GM12878 (cell line): Measurements from ENCODE around the gene WFS1. TPM values are rescaled to one million over a fixed set of nuclear protein-coding genes. Genes with fewer than 3 reads are reported as not detected.

Source experiments
- ATAC-seq: fragments of 200-7000 bp; cut with Tn5 transposase; 3 replicates; pipeline ENCODE4 v1.9.1; 2020; ENCODE audit warnings: mild to moderate bottlenecking, moderate library complexity
- BruUV-seq: library from RNA; stranded (reverse); fragments of 400-500 nt; replicated peaks from 2 replicates; lab custom pipeline; 2021; lab: Mats Ljungman, UMichigan
- CTCF ChIA-PET: fragments of 300-600 bp; sonication (Branson Sonifier 250); formaldehyde crosslinking; extraction: SDS; loops from one replicate; lab custom pipeline; 2021; ENCODE audit warnings: inconsistent platforms; lab: Yijun Ruan, JAX
- POLR2A ChIA-PET: fragments of 350-600 bp; formaldehyde crosslinking; extraction: SDS; loops from one replicate; lab custom pipeline; 2021; ENCODE audit warnings: inconsistent platforms; lab: Charles Lee
- RAD21 ChIA-PET: fragments of 300-600 bp; sonication (Branson Sonifier 250); formaldehyde crosslinking; loops from one replicate; lab custom pipeline; 2023; ENCODE audit warnings: antibody characterized with exemption; ENCODE audit not compliant: unreplicated experiment; lab: Charles Lee
- SMC1A ChIA-PET: fragments of 300-600 bp; sonication (Branson Sonifier 250); formaldehyde crosslinking; loops from one replicate; lab custom pipeline; 2023; ENCODE audit not compliant: unreplicated experiment, uncharacterized antibody; lab: Charles Lee
- DNase-seq: peaks from one replicate; pipeline ENCODE4 v3.0.0-alpha.2; 2011; ENCODE audit warnings: low read depth, low spot score
- FAIRE-seq: peaks from 3 replicates; lab custom pipeline; 2011; peaks lifted over from hg19 to GRCh38; lab: Jason Lieb, UNC
- H2AFZ ChIP-seq: 2 replicates; pipeline ENCODE4 v1.6.0; 2011; ENCODE audit warnings: low read depth, low read length, control low read depth; ENCODE audit not compliant: control insufficient read depth
- H3K27ac ChIP-seq: 2 replicates; pipeline ENCODE4 v1.5.1; 2011; ENCODE audit warnings: control low read depth; ENCODE audit not compliant: control insufficient read depth, insufficient read depth
- H3K27me3 ChIP-seq, 2 experiments: replicated peaks in 1 of 2; 2 replicates each; pipeline versions ENCODE4 v1.6.0 to v1.6.1; 2011; ENCODE audit warnings: low read length in 1 of 2; ENCODE audit not compliant: control insufficient read depth in 2 of 2, insufficient read depth in 2 of 2
- H3K36me3 ChIP-seq, 2 experiments: 2 replicates each; pipeline ENCODE4 v1.5.1; 2011; ENCODE audit warnings: low read length in 1 of 2; ENCODE audit not compliant: control insufficient read depth in 2 of 2, insufficient read depth in 2 of 2
- H3K4me1 ChIP-seq: 2 replicates; pipeline ENCODE4 v1.6.1; 2011; ENCODE audit warnings: mild to moderate bottlenecking, low read length, moderate library complexity, mixed read lengths; ENCODE audit not compliant: control insufficient read depth, insufficient read depth
- H3K4me2 ChIP-seq: 2 replicates; pipeline ENCODE4 v1.6.0; 2011; ENCODE audit warnings: control low read depth; ENCODE audit not compliant: control insufficient read depth, insufficient read depth
- H3K4me3 ChIP-seq: fragments of 200-600 bp; sonication (generic); 2 replicates; pipeline ENCODE4 v1.5.1; 2016
- H3K79me2 ChIP-seq: 2 replicates; pipeline ENCODE4 v1.6.0; 2011; ENCODE audit warnings: low read length; ENCODE audit not compliant: control insufficient read depth, insufficient read depth
- H3K9ac ChIP-seq: 2 replicates; pipeline ENCODE4 v1.8.0; 2011; ENCODE audit warnings: low read length, control low read depth, mixed read lengths; ENCODE audit not compliant: control insufficient read depth, insufficient read depth
- H3K9me3 ChIP-seq: replicated peaks from 3 replicates; pipeline ENCODE4 v1.5.1; 2011; ENCODE audit warnings: mild to moderate bottlenecking, low read length; ENCODE audit not compliant: control insufficient read depth, insufficient read depth
- H4K20me1 ChIP-seq: 2 replicates; pipeline ENCODE4 v1.6.0; 2011; ENCODE audit not compliant: control insufficient read depth, insufficient read depth
- BACH1 ChIP-seq: fragments of 450-650 bp; IDR thresholded peaks from 2 replicates; pipeline ENCODE4 v1.6.1; 2017; ENCODE audit warnings: mild to moderate bottlenecking, borderline replicate concordance
- DPF2 ChIP-seq: fragments of 450-650 bp; IDR thresholded peaks from 2 replicates; pipeline ENCODE4 v1.6.1; 2017; ENCODE audit warnings: mild to moderate bottlenecking
- ESRRA ChIP-seq: IDR thresholded peaks from 2 replicates; pipeline ENCODE4 v1.6.1; 2012; ENCODE audit warnings: mild to moderate bottlenecking, low read length, improper control_type of control experiment
- HDAC2 ChIP-seq: fragments of 200-600 bp; sonication (generic); IDR thresholded peaks from 2 replicates; pipeline ENCODE4 v1.6.1; 2017
- MYB ChIP-seq: fragments of 150-350 bp; IDR thresholded peaks from 2 replicates; pipeline ENCODE4 v1.6.1; 2014; ENCODE audit warnings: mild to moderate bottlenecking, low read depth, low read length, borderline replicate concordance
- POLR2AphosphoS5 ChIP-seq: IDR thresholded peaks from 2 replicates; pipeline ENCODE4 v1.6.1; 2011; ENCODE audit warnings: mild to moderate bottlenecking, low read length, inconsistent platforms
- REST ChIP-seq: IDR thresholded peaks from 2 replicates; pipeline ENCODE4 v1.6.1; 2012; ENCODE audit warnings: mild to moderate bottlenecking, low read depth, low read length
- ZBTB33 ChIP-seq: fragments of 450-650 bp; IDR thresholded peaks from 2 replicates; pipeline ENCODE4 v1.6.1; 2017; ENCODE audit warnings: mild to moderate bottlenecking
- WGBS: methylation state at CpG from one replicate; pipeline ENCODE4 v1.1.6; 2016; ENCODE audit warnings: low lambda C conversion rate; ENCODE audit not compliant: insufficient replicate concordance, insufficient coverage; ENCODE audit errors: missing lambda C conversion rate; 5-methylcytosine and 5-hydroxymethylcytosine counted together
- in situ Hi-C: fragments of 300-500 bp; cut with MboI; formaldehyde crosslinking; loops from 9 replicates; pipeline ENCODE4 v1.14.3; 2018; ENCODE audit warnings: mixed read lengths
- intact Hi-C: fragments of 100-400 bp; cut with micrococcal nuclease; formaldehyde crosslinking; loops from one replicate; pipeline ENCODE4 v1.14.2; 2022; ENCODE audit not compliant: unreplicated experiment
- polyA plus RNA-seq, 11 experiments: library from polyadenylated mRNA; depleted of rRNA in 4 of 11; unstranded in 6 of 11; stranded (reverse) in 5 of 11; fragments of >200 nt; fragmentation: Nextera tagmentation in 4 of 11; fragmentation: Illumina TruSeq in 1 of 11; extraction: Ambion mirVana in 4 of 11; extraction: Trizol in 1 of 11; gene quantifications; 1 replicate in 1 of 11; 2 replicates in 10 of 11; pipeline versions ENCODE4 v1.2.1 to v1.2.3, GENCODE V29; 2011 to 2016; ENCODE audit warnings: inconsistent platforms in 2 of 11, missing spikeins in 2 of 11, low read depth in 1 of 11
- total RNA-seq, 4 experiments: library from RNA; depleted of rRNA in 3 of 4; stranded (reverse); fragments of >200 nt in 3 of 4; fragmentation: Illumina TruSeq in 1 of 4; extraction: Trizol in 1 of 4; gene quantifications; 2 replicates each; pipeline versions ENCODE4 v1.2.1 to v1.2.3, GENCODE V29; 2013 to 2021

Gene WFS1
- total and polyA plus RNA-seq, 10 of the 15 experiments (the other 5 are each of a cell fraction or from before 2014, with no cell fraction given), result 0.31 to 4.7 (median 2.0) TPM

- no peak for TF ChIP-seq ZBTB33
- TF ChIP-seq HDAC2, result no peak
- TF ChIP-seq DPF2, result no peak
- no peak for TF ChIP-seq REST
These were observed 54.9 kb downstream of the WFS1 start (continued) for GRCh38 chr4:6324461-6324998.

- POLR2A ChIA-PET, result no interaction called here
- H3K79me2 ChIP-seq, result no peaks in the 10 kb centered on the region
- ATAC-seq (no peak), DNase-seq (no peak), FAIRE-seq (no peak)
- no TSS peak for BruUV-seq
- no peak overlapping the region for H3K4me3 ChIP-seq
- H3K36me3 ChIP-seq, result no peaks in the 10 kb centered on the region
- H3K4me2 ChIP-seq, result no peak overlapping the region
- TF ChIP-seq ESRRA (no peak), BACH1 (no peak), ZBTB33 (no peak), POLR2AphosphoS5 (no peak), MYB (no peak)
- SMC1A ChIA-PET, result interaction anchor here (0.9 to 7.0 kb wide), 8 partner anchors 46 to 191 kb away, joined by 3 to 137 read pairs (median 3); no protein-coding TSS in a partner anchor
- CTCF ChIA-PET, result interaction anchor here (1.1 to 20.1 kb wide), 7 partner anchors 10 to 327 kb away, joined by 3 to 469 read pairs (median 6); partner anchors contain the start of gene WFS1
- 39% methylated on average over 22 of the region's 22 CpGs for whole genome bisulfite sequencing
- H3K4me1 ChIP-seq, result no peaks in the 10 kb centered on the region; the same call in 1 of the 2 replicates
- in situ Hi-C loops (loop anchor here (5.0 kb wide), 3 partner anchors 73 to 328 kb away; no protein-coding TSS in a partner anchor), intact Hi-C loops (no loop called here)
- RAD21 ChIA-PET, result interaction anchor here (1.1 to 7.2 kb wide), 6 partner anchors 50 to 75 kb away, joined by 3 to 65 read pairs (median 6); partner anchors contain the start of gene WFS1
- no peaks in the 10 kb centered on the region; the same call in 2 of the 3 replicates for H3K9me3 ChIP-seq
- no peak overlapping the region for H3K9ac ChIP-seq
- H3K27ac ChIP-seq, result no peak overlapping the region
- no peak overlapping the region for H2AFZ ChIP-seq
- no peaks in the 10 kb centered on the region for H4K20me1 ChIP-seq
- peaks cover 3% of the 10 kb centered on the region in 2 experiments; a peak in 3 of 4 replicates for H3K27me3 ChIP-seq
These were observed 55.5 kb downstream of the WFS1 start for GRCh38 chr4:6324999-6325787.
